Measurements from ENCODE around the gene HMGB1. TPM values are rescaled to one million over a fixed set of nuclear protein-coding genes. Genes with fewer than 3 reads are reported as not detected.
A peak's percentile ranks its signal among the peaks of the same experiment; 100 is the strongest.

Gene HMGB1
- total RNA-seq, 5 donors from 2014 or later (not counting 1 experiment from before 2014, with no cell fraction given), result 290 to 406 (median 300) TPM

DNA sequence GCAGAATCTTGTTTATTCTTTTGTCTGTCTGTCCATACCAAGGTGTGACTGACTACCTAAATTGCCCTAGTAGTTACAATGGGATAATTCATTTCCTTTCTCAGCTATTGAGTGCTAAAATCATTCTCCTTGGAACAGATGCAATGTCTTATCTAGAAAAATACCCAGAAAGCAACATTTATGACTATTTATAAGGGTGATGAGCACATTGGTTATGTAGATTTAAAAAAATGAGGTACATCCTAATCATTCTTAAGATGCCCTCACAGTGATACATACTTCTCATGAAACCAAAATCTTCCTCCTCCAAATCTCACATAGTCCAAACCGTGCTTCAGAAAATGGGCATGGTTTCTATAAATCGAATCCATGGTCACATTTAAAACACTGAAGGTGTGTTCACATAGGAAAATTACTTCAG lies 55.0 kb downstream of the HMGB1 start:
- Mint-ChIP-seq H3K27ac (peak overlapping the region; percentile 45 to 47), H3K9me3 (no peaks in the 10 kb centered on the region), H3K27me3 (no peaks in the 10 kb centered on the region), H3K4me3 (no peak overlapping the region), H3K4me1 (peaks cover 40 to 52% (median 43%) of the 10 kb centered on the region in 3 donors), H3K36me3 (no peaks in the 10 kb centered on the region)
- no peak overlapping the region for H3K4me3 ChIP-seq (ENCODE audit: control insufficient read depth in 1 of 2, extremely low read depth in 1 of 2, low read length in 1 of 2)
- ChIA-PET POLR2A (no interaction called here), CTCF (interaction anchor here in 1 of 2 donors (0.6 kb wide), 1 partner anchor 21 kb away, joined by 4 read pairs; no protein-coding TSS in a partner anchor)
- ATAC-seq (replicated peaks in 1 of 4), result no peak
- H3K36me3 ChIP-seq (ENCODE audit: control insufficient read depth in 2 of 2, extremely low read depth in 1 of 2, insufficient read depth in 1 of 2, low read length in 1 of 2), result no peaks in the 10 kb centered on the region
- no CpG with 5 or more reads among the region's 2 CpGs for WGBS (ENCODE audit: insufficient coverage)
- H3K27me3 ChIP-seq (replicated peaks in 1 of 2; ENCODE audit: control insufficient read depth in 2 of 2, extremely low read depth in 1 of 2, insufficient read depth in 2 of 2, low read length in 1 of 2), result no peaks in the 10 kb centered on the region
- no peaks in the 10 kb centered on the region for H3K9me3 ChIP-seq
- DNase-seq, result no peak
- H3K4me1 ChIP-seq (ENCODE audit: control insufficient read depth in 1 of 2, extremely low read depth in 1 of 2, insufficient read depth in 2 of 2, low read length in 2 of 2), result peaks cover 3 to 17% of the 10 kb centered on the region in 2 experiments
- no peak overlapping the region for H3K27ac ChIP-seq (ENCODE audit: low read length)

DNA sequence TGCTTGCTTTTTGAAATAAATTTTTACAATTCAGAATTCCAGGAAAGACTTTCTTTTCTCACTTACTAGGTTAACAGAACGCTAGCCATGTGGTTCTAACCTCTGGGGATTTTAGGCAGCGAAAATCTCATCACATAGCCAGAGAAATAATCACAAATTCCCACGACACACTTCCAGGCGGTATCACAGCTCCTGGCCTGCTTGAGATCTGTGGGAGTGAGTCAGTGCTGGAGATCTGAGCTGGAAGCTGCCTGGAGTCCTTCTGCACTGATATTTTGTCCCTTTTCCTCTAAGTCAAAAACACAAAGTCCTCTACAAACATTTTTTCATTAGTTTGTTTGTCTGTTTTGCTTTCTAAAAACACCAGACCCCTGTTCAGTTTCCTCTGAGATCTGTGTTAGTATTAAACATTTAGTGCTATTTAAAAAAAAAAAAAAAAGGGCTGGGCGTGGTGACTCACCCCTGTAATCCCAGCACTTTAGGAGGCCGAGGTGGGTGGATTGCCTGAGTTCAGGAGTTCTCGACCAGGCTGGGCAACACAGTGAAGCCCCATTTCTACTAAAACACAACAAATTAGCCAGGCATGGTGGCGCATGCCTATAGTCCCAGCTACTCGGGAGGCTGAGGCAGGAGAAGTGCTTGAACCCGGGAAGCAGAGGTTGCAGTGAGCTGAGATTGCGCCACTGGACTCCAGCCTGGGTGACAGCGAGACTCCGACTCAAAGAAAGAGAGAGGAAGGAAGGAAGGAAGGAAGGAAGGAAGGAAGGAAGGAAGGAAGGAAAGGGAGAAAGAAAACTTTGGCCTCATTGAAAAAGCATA lies 55.6 kb downstream of the HMGB1 start:
- Mint-ChIP-seq H3K27ac (peak overlapping the region; percentile 65 to 72), H3K4me1 (peaks cover 37 to 45% (median 42%) of the 10 kb centered on the region in 3 donors), H3K27me3 (no peaks in the 10 kb centered on the region), H3K36me3 (no peaks in the 10 kb centered on the region), H3K4me3 (no peak overlapping the region), H3K9me3 (no peaks in the 10 kb centered on the region)
- Histone ChIP-seq H3K4me1 (ENCODE audit: control insufficient read depth in 1 of 2, extremely low read depth in 1 of 2, insufficient read depth in 2 of 2, low read length in 2 of 2) (peaks cover 3 to 17% of the 10 kb centered on the region in 2 experiments), H3K36me3 (ENCODE audit: control insufficient read depth in 2 of 2, extremely low read depth in 1 of 2, insufficient read depth in 1 of 2, low read length in 1 of 2) (no peaks in the 10 kb centered on the region), H3K9me3 (no peaks in the 10 kb centered on the region), H3K27me3 (replicated peaks in 1 of 2; ENCODE audit: control insufficient read depth in 2 of 2, extremely low read depth in 1 of 2, insufficient read depth in 2 of 2, low read length in 1 of 2) (no peaks in the 10 kb centered on the region), H3K4me3 (ENCODE audit: control insufficient read depth in 1 of 2, extremely low read depth in 1 of 2, low read length in 1 of 2) (no peak overlapping the region), H3K27ac (ENCODE audit: low read length) (no peak overlapping the region)
- ATAC-seq (replicated peaks in 1 of 4) (no peak), DNase-seq (no peak)
- POLR2A ChIA-PET, result no interaction called here
- WGBS (ENCODE audit: insufficient coverage), result 86% methylated on average over 7 of the region's 13 CpGs
- CTCF ChIA-PET, result interaction anchor here in 1 of 2 donors (0.6 kb wide), 1 partner anchor 21 kb away, joined by 4 read pairs; no protein-coding TSS in a partner anchor

- Histone ChIP-seq H3K27ac (ENCODE audit: low read length) (peak overlapping the region; percentile 75), H3K4me3 (ENCODE audit: control insufficient read depth in 1 of 2, extremely low read depth in 1 of 2, low read length in 1 of 2) (peak overlapping the region in 1 of 2 donors; percentile 33), H3K9me3 (no peaks in the 10 kb centered on the region), H3K4me1 (ENCODE audit: control insufficient read depth in 1 of 2, extremely low read depth in 1 of 2, insufficient read depth in 2 of 2, low read length in 2 of 2) (peaks cover 3 to 17% of the 10 kb centered on the region in 2 experiments), H3K36me3 (ENCODE audit: control insufficient read depth in 2 of 2, extremely low read depth in 1 of 2, insufficient read depth in 1 of 2, low read length in 1 of 2) (no peaks in the 10 kb centered on the region), H3K27me3 (replicated peaks in 1 of 2; ENCODE audit: control insufficient read depth in 2 of 2, extremely low read depth in 1 of 2, insufficient read depth in 2 of 2, low read length in 1 of 2) (no peaks in the 10 kb centered on the region)
- H3K4me1 Mint-ChIP-seq, result peaks cover 37 to 42% (median 38%) of the 10 kb centered on the region in 3 donors
- ChIA-PET POLR2A (interaction anchor here in 1 of 2 donors (0.7 kb wide), 1 partner anchor 152 kb away, joined by 3 read pairs; no protein-coding TSS in a partner anchor), CTCF (interaction anchor here (0.6 to 1.9 kb wide), 9 partner anchors 14 to 546 kb away, joined by 3 to 12 read pairs (median 4); partner anchors contain the start of gene UBE2L5 (in 1 of the 2))
- 17% methylated on average over 38 of the region's 51 CpGs for WGBS (ENCODE audit: insufficient coverage)
- no peaks in the 10 kb centered on the region for H3K27me3 Mint-ChIP-seq
- H3K9me3 Mint-ChIP-seq, result no peaks in the 10 kb centered on the region
- no peaks in the 10 kb centered on the region for H3K36me3 Mint-ChIP-seq
- DNase-seq (peak; percentile 79 to 94 (median 88)), ATAC-seq (replicated peaks in 1 of 4) (peak; percentile 93 to 97 (median 94))
- peak overlapping the region; percentile 79 to 91 for H3K27ac Mint-ChIP-seq
- peak overlapping the region; percentile 58 to 71 (median 61) for H3K4me3 Mint-ChIP-seq
Measured at GRCh38 chr13:30408319-30409101, 57.2 kb downstream of the HMGB1 start.

- no peaks in the 10 kb centered on the region for H3K36me3 ChIP-seq (ENCODE audit: control insufficient read depth in 2 of 2, extremely low read depth in 1 of 2, insufficient read depth in 1 of 2, low read length in 1 of 2)
- ATAC-seq (replicated peaks in 1 of 4) (no peak), DNase-seq (no peak)
- Mint-ChIP-seq H3K4me1 (peaks cover 32 to 36% (median 34%) of the 10 kb centered on the region in 3 donors), H3K27ac (no peak overlapping the region), H3K4me3 (no peak overlapping the region), H3K36me3 (no peaks in the 10 kb centered on the region), H3K9me3 (no peaks in the 10 kb centered on the region), H3K27me3 (no peaks in the 10 kb centered on the region)
- CTCF ChIA-PET, result interaction anchor here (0.6 to 1.9 kb wide), 8 partner anchors 18 to 174 kb away, joined by 3 to 7 read pairs (median 4); no protein-coding TSS in a partner anchor
- POLR2A ChIA-PET, result no interaction called here
- H3K4me1 ChIP-seq (ENCODE audit: control insufficient read depth in 1 of 2, extremely low read depth in 1 of 2, insufficient read depth in 2 of 2, low read length in 2 of 2), result peaks cover 3 to 17% of the 10 kb centered on the region in 2 experiments
- no peaks in the 10 kb centered on the region for H3K27me3 ChIP-seq (replicated peaks in 1 of 2; ENCODE audit: control insufficient read depth in 2 of 2, extremely low read depth in 1 of 2, insufficient read depth in 2 of 2, low read length in 1 of 2)
- 82% methylated on average over 5 of the region's 8 CpGs for WGBS (ENCODE audit: insufficient coverage)
- H3K9me3 ChIP-seq, result no peaks in the 10 kb centered on the region
- H3K27ac ChIP-seq (ENCODE audit: low read length), result no peak overlapping the region
- H3K4me3 ChIP-seq (ENCODE audit: control insufficient read depth in 1 of 2, extremely low read depth in 1 of 2, low read length in 1 of 2), result no peak overlapping the region
Measured at GRCh38 chr13:30406779-30407416, 58.8 kb downstream of the HMGB1 start.

Other genes with a start within 250 kb of the HMGB1 start
- 10 to 100 TPM in 1 of 5 donors, 1 to 10 TPM in 4; 4.0 to 13.8 (median 7.3) TPM for gene KATNAL1, start 158.4 kb downstream of the HMGB1 start, total RNA-seq
- under 1 TPM in 1 of 5 donors, not detected in 4; 0.33 TPM for gene UBE2L5, start 43.4 kb downstream of the HMGB1 start, total RNA-seq
- 10 to 100 TPM; 24.1 to 32.9 (median 26.7) TPM for gene USPL1, start 152.0 kb upstream of the HMGB1 start, total RNA-seq

All from T-cell (primary cell).